ACC112 (cell line): ENCODE measurements around the gene ALDH7A1.
"Not testable (repeated sequence)": the region's sequence is repeated elsewhere in the genome, so short reads cannot be mapped to it uniquely, and the experiment has no call there.

Experiments
- H2AFZ ChIP-seq: fragments of 200-600 bp; sonication (generic); one replicate; pipeline ENCODE4 v1.6.0; 2017; ENCODE audit warnings: antibody characterized with exemption, low read length; ENCODE audit not compliant: unreplicated experiment
- H3K27ac ChIP-seq: fragments of 200-600 bp; sonication (generic); 2 replicates; pipeline ENCODE4 v1.5.1; 2014; ENCODE audit warnings: low read depth, mild to moderate bottlenecking, antibody characterized with exemption, low read length, moderate library complexity
- H3K27me3 ChIP-seq: fragments of 200-600 bp; sonication (generic); 2 replicates; pipeline ENCODE4 v1.6.1; 2014; ENCODE audit warnings: mild to moderate bottlenecking, antibody characterized with exemption, low read length, moderate library complexity, mixed read lengths; ENCODE audit not compliant: insufficient read depth
- H3K36me3 ChIP-seq: fragments of 200-600 bp; sonication (generic); 2 replicates; pipeline ENCODE4 v1.6.1; 2016; ENCODE audit warnings: mild to moderate bottlenecking, antibody characterized with exemption, low read length, moderate library complexity, mixed read lengths; ENCODE audit not compliant: insufficient read depth
- H3K4me1 ChIP-seq: fragments of 200-600 bp; sonication (generic); one replicate; pipeline ENCODE4 v1.6.1; 2016; ENCODE audit warnings: low read length, mixed read lengths; ENCODE audit not compliant: insufficient read depth, unreplicated experiment, control insufficient read depth
- H3K4me3 ChIP-seq: fragments of 200-600 bp; sonication (generic); 2 replicates; pipeline ENCODE4 v1.5.1; 2014; ENCODE audit warnings: mild to moderate bottlenecking, low read depth, low read length
- H3K79me2 ChIP-seq: fragments of 200-600 bp; sonication (generic); one replicate; pipeline ENCODE4 v1.6.0; 2016; ENCODE audit warnings: low read length; ENCODE audit not compliant: control insufficient read depth, unreplicated experiment, insufficient read depth

Gene ALDH7A1

GRCh38 chr5:126594748-126595485 is at the start of gene ALDH7A1:
Gene ALDH7A1 (minus strand): TSS chr5:126595219. CDS start chr5:126595198, 21 bp downstream.
- Histone ChIP-seq H3K4me3 (peak within 1 kb of the TSS; percentile 78), H2AFZ (peak within 1 kb of the TSS; percentile 75), H3K79me2 (peaks cover 21% of the 10 kb centered on the region), H3K36me3 (no peaks in the 10 kb centered on the region; the same call in 1 of the 2 replicates), H3K27me3 (no peaks in the 10 kb centered on the region), H3K27ac (peak within 1 kb of the TSS; percentile 57), H3K4me1 (peaks cover 14% of the 10 kb centered on the region)

- Histone ChIP-seq H3K79me2 (no peaks in the 10 kb centered on the region), H3K27ac (no peak overlapping the region), H3K27me3 (no peaks in the 10 kb centered on the region), H3K4me1 (no peaks in the 10 kb centered on the region), H3K4me3 (no peak overlapping the region), H3K36me3 (no peaks in the 10 kb centered on the region), H2AFZ (no peak overlapping the region)
Measured at GRCh38 chr5:126641387-126641786, 46.4 kb upstream of the ALDH7A1 start.

GRCh38 chr5:126640866-126641265 is 45.8 kb upstream of the ALDH7A1 start:
- Histone ChIP-seq H2AFZ (no peak overlapping the region), H3K27ac (no peak overlapping the region), H3K36me3 (no peaks in the 10 kb centered on the region), H3K27me3 (no peaks in the 10 kb centered on the region), H3K79me2 (no peaks in the 10 kb centered on the region), H3K4me3 (no peak overlapping the region), H3K4me1 (no peaks in the 10 kb centered on the region)

- no peak overlapping the region for H3K27ac ChIP-seq
- H3K79me2 ChIP-seq, result no peaks in the 10 kb centered on the region
- H2AFZ ChIP-seq, result no peak overlapping the region
- H3K27me3 ChIP-seq, result no peaks in the 10 kb centered on the region
- no peaks in the 10 kb centered on the region for H3K36me3 ChIP-seq
- H3K4me3 ChIP-seq, result no peak overlapping the region
- no peaks in the 10 kb centered on the region for H3K4me1 ChIP-seq
Measured at GRCh38 chr5:126636956-126637355, 41.9 kb upstream of the ALDH7A1 start.

- Histone ChIP-seq H3K4me3 (no peak overlapping the region), H3K27ac (no peak overlapping the region), H3K36me3 (no peaks in the 10 kb centered on the region), H2AFZ (no peak overlapping the region), H3K27me3 (no peaks in the 10 kb centered on the region), H3K4me1 (no peaks in the 10 kb centered on the region), H3K79me2 (no peaks in the 10 kb centered on the region)
Measured at GRCh38 chr5:126635585-126635984, 40.6 kb upstream of the ALDH7A1 start.

- H3K27ac ChIP-seq, result no peak overlapping the region
- no peak overlapping the region for H3K4me3 ChIP-seq
- no peaks in the 10 kb centered on the region for H3K79me2 ChIP-seq
- no peaks in the 10 kb centered on the region for H3K4me1 ChIP-seq
- H3K36me3 ChIP-seq, result 0 out of 2 replicates have a peak, but pooled peaks cover 4% of the 10 kb centered on the region
- no peak overlapping the region for H2AFZ ChIP-seq
- H3K27me3 ChIP-seq, result no peaks in the 10 kb centered on the region
Measured at GRCh38 chr5:126633552-126633951, 38.5 kb upstream of the ALDH7A1 start.

GRCh38 chr5:126631920-126632319 is 36.9 kb upstream of the ALDH7A1 start:
- H3K79me2 ChIP-seq, result no peaks in the 10 kb centered on the region
- no peaks in the 10 kb centered on the region for H3K27me3 ChIP-seq
- no peaks in the 10 kb centered on the region for H3K4me1 ChIP-seq
- no peak overlapping the region for H3K4me3 ChIP-seq
- H3K27ac ChIP-seq, result no peak overlapping the region
- no peak overlapping the region for H2AFZ ChIP-seq
- 0 out of 2 replicates have a peak, but pooled peaks cover 4% of the 10 kb centered on the region for H3K36me3 ChIP-seq

GRCh38 chr5:126628102-126628501 is 33.1 kb upstream of the ALDH7A1 start:
- no peaks in the 10 kb centered on the region for H3K27me3 ChIP-seq

GRCh38 chr5:126624534-126624933 is 29.5 kb upstream of the ALDH7A1 start:
- H3K4me3 ChIP-seq, result peak overlapping the region; percentile 59
- no peaks in the 10 kb centered on the region for H3K27me3 ChIP-seq
- H2AFZ ChIP-seq, result peak overlapping the region; percentile 26
- H3K4me1 ChIP-seq, result peaks cover 24% of the 10 kb centered on the region
- H3K36me3 ChIP-seq, result peaks cover 35% of the 10 kb centered on the region
- H3K27ac ChIP-seq, result peak overlapping the region; percentile 97
- H3K79me2 ChIP-seq, result peaks cover 5% of the 10 kb centered on the region

More at GRCh38 chr5:126628102-126628501, 33.1 kb upstream of the ALDH7A1 start:
- H2AFZ ChIP-seq, result no peak overlapping the region
- H3K27ac ChIP-seq, result no peak overlapping the region
- no peak overlapping the region for H3K4me3 ChIP-seq
- peaks cover 24% of the 10 kb centered on the region for H3K36me3 ChIP-seq
- H3K4me1 ChIP-seq, result peaks cover 23% of the 10 kb centered on the region
- H3K79me2 ChIP-seq, result peaks cover 5% of the 10 kb centered on the region

- Histone ChIP-seq H3K4me1 (peaks cover 15% of the 10 kb centered on the region), H3K36me3 (peaks cover 32% of the 10 kb centered on the region), H3K4me3 (no peak overlapping the region), H3K79me2 (peaks cover 9% of the 10 kb centered on the region), H3K27ac (no peak overlapping the region), H2AFZ (no peak overlapping the region), H3K27me3 (no peaks in the 10 kb centered on the region)
Measured at GRCh38 chr5:126619781-126620180, 24.8 kb upstream of the ALDH7A1 start.

GRCh38 chr5:126617603-126618002 is 22.6 kb upstream of the ALDH7A1 start:
- not testable (repeated sequence) for H3K4me3 ChIP-seq
- Histone ChIP-seq H3K79me2 (peaks cover 23% of the 10 kb centered on the region), H3K36me3 (peaks cover 22% of the 10 kb centered on the region; the same call in 1 of the 2 replicates)

More at GRCh38 chr5:126617603-126618002, 22.6 kb upstream of the ALDH7A1 start:
- H3K4me1 ChIP-seq, H3K27me3 ChIP-seq, H2AFZ ChIP-seq, H3K27ac ChIP-seq: not testable (repeated sequence)
